ENCODE data around the gene SSTR3. TPM values are rescaled to one million over a fixed set of nuclear protein-coding genes. Genes with fewer than 3 reads are reported as not detected.

Gene SSTR3
- total RNA-seq, 2 donors from 2014 or later = not detected

DNA sequence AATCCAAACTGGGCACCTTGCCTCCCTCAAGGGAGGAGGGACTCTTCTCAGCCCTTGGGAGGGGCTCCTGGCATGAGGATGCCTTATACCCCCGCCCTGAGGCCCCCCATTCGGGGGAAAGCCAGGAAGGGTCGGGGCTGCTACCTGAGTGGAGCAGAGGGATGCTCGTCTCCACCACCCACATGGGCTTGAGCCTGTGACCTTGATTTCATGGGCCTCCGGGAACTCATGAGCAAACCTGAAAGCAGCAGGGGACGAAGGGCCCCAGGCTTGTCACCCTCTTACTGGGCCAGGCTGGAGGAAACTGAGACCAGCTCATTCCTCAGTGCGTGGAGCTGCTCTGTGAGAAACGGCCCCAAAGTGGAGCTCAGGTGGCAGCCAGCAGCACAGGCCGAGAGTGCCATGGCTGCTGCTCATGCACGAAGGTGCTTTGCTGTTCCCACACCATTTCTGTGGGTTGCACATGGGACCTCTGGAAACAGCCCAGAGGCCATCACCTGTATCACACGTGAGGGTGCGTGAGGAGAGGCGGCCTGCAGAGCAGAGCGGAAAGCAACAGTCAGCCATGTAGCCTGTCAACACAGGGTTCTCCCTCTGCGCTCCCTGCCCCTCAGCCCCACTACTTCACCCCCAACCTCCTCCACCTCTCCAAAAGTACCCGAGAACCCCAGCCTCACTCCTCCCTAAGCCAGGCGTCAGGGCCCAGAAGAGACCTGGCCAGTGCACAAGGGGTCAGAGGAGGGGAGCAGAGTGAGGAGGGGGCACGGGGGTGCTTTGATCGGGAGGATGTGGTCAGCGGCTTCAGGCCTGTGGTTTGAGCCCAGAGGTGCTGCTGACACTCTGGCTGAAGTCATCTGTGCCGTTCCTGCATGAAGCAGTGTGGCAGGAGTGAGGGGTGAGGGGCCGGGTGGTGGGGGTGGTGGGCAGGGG, 48.4 kb downstream of the SSTR3 start:
- intact Hi-C loops (cut with DNase I) = no loop called here
- no peak for DNase-seq (ENCODE audit: low spot score)

DNA sequence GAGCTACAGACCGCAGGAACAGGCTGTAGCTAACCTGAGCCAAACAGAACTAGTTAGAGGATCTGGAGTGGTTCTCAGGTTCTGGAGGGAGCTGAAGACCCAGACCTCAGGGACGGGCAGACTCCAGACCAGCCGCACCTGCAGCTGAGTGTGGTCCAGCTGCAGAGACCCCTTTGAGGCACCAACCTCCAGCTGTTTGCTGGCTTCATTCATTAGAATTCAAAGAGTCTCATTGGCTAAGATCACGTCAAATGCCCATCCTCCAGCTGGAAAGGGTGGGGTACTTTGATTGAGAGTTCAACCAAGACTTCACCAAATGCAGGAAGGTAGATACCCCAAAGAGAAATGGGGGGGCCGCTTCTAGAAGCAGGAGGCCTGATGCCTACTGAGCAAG, 49.2 kb downstream of the SSTR3 start:
- no peak for DNase-seq (ENCODE audit: low spot score)
- intact Hi-C loops (cut with DNase I) = no loop called here

DNA sequence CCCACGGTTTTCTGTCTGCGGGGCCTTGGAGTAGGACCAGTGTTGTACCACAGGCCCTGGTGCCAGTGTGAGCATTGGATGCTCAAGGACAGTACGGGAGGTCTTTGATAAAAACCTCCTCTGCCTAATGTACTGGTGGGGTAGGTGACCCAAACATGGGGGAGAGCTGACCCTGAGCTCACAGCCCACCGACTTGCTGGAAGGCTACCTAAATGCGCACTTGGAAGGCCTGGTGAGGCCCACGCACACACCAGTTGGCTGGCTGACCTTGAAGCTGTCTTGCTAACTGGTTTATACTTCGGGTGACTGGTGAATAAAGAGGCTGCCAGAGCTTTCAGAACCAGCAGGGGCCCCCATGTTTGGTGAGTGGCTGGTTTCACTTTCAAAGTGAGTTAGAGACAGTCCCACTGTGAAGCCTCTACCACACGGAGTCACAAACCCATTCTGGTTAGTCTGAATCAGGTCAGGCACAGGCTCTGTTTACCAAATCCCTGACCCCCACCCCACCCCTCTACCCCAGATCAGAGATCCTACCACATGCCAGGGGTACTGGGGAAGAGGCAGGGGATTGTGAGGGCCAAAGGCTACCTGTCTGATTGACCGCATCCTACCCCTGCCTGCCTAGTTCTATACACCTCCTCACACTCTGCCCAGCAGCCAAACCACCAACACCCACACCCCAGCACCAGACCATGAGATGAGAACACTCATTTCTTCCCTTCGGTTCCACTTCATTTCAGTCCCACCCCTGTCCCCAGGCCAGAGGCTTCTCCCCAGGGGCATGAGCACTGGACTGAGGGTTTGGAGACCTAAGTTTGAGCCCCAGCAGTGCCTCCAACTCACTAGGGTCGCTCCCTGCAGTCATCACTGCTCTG, 49.8 kb downstream of the SSTR3 start:
- no peak for DNase-seq (ENCODE audit: low spot score)
- intact Hi-C loops (cut with DNase I) = no loop called here

DNA sequence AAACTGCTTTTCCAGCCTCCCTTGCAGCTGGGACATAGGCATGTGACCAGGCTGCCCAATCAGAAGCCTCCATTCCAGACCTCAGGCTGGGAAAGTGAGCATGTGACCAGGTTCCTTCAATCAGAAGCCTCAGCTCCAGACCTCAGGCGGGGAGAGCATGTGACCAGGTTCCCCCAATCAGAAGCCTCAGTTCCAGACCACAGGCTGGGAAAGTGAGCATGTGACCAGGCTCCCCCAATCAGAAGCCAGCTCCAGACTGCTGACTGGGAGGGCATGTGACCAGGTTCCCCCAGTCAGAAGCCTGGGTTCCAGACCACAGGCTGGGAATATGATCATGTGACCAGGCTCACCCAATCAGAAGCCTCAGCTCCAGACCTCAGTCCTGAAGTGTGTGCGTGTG, 50.8 kb downstream of the SSTR3 start:
- no peak for DNase-seq (ENCODE audit: low spot score)
- intact Hi-C loops (cut with DNase I) = loop anchor here in 1 of 2 donors (2.0 kb wide), 1 partner anchor 415 kb away; no protein-coding TSS in a partner anchor

DNA sequence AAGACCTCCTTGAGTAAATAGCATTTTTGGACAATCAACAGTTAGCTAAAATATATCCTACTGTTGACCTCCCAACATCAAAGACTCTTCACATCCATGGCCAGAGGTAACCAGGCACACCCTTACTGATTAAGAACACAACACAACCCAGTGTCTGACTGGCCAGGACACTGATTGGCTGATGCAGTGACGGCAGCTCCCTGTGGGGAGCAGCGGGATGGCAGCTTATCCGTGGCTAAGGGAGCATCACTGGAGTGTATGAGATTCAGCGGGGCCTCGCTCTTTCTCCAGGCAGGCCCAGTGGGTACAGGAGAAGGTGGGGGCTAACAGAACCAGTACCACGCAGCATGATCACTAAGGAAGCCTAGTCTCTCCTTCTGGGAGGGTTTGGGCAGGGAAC, 52.2 kb downstream of the SSTR3 start:
- intact Hi-C loops (cut with DNase I) = loop anchor here in 1 of 2 donors (2.0 kb wide), 1 partner anchor 417 kb away; no protein-coding TSS in a partner anchor

DNA sequence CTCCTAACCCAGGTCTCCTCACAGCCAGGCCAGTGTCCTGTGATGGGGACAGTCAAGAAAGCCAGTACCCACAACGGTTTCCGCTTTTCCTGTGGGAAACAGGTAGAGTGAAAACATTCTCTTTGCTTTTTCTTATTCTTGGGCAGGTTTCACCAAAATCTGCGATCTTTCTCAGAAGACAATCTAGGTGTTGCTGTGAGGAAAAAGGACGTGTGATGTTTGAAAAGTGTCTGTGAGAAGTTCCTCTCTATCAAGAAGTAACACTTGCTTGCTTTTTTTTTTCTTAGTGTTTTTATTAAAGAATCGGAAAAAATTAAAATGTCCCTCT, 53.4 kb downstream of the SSTR3 start:
- intact Hi-C loops (cut with DNase I) = loop anchor here in 1 of 2 donors (10.0 kb wide), 1 partner anchor 64 kb away; no protein-coding TSS in a partner anchor
- no peak for DNase-seq (ENCODE audit: low spot score)

More for the DNA sequence above, 52.2 kb downstream of the SSTR3 start:
- DNase-seq (ENCODE audit: low spot score) = no peak

DNA sequence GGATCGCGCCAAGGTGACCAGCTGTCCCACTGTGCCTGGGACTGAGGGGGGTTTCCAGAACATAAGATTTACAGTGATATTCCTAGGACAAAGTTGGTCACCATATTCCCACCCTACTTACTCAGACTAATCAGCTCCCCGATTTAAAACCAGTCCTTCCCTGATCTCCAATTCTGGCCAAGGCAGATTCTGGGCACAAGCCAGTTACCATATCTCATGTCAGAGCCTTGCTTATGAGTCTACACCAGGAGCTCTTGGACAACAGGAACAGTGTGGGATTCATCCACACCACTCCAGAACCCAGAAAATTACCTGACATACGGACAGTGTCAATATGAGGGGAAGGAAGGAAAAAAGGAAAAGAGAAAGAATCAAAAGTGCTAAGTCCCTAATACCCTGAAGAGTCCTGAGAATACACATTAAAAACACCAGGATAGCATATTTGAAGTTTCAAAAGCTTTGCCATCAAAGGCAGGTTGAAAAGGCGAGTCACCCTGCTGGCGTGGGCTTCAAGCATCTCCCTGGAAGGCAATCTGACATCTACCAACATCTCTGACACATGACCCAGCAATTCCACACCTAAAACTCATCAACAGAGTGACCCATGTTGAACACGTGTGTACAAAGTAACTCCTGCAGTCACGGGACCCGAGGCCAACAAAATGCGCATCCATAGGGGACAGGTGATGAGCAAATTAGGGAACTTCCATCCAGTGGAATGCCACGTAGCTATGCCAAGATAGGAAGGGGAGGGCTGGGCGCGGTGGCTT, 54.6 kb downstream of the SSTR3 start:
- intact Hi-C loops (cut with DNase I) = loop anchor here in 1 of 2 donors (10.0 kb wide), 1 partner anchor 63 kb away; no protein-coding TSS in a partner anchor

DNA sequence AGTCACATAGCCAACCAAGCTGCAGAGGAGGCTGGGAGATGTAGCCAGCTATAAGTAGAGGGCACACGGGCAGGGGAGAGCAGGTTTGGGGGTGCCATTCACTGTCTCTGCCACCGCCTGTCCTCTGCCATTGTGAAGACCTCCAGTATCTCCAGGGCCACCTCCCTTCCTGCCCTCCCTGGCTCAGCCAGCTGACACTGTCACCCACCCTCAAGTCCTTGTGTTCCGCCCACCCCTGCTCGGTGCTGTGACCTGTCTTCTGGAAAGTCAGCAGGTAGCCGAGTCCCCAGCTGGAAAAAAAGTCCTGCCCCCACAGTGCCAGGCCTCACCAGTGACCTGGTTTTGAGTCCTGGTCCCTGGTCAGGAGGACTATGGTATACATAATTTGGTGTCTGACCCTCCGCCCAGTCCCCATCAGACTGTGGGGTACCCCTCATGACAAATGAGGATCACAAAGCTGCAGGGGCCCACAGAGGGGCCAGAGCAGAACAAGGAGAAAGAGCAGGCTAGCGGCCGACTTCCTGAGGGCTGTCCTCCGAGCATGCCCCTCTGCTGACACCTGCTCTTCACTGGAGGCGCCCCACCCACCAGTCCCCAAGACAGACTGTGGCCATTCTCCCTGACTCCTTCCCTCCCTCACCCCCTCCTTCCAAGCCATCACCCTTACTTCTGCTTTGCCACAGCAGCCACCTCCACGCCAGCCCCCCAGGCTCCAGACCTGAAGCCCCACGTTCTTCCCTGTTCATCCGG, 55.4 kb downstream of the SSTR3 start:
- intact Hi-C loops (cut with DNase I) = loop anchor here in 1 of 2 donors (10.0 kb wide), 1 partner anchor 62 kb away; no protein-coding TSS in a partner anchor
- DNase-seq (ENCODE audit: low spot score) = no peak

More for the DNA sequence above, 54.6 kb downstream of the SSTR3 start:
- DNase-seq (ENCODE audit: low spot score) = no peak

DNA sequence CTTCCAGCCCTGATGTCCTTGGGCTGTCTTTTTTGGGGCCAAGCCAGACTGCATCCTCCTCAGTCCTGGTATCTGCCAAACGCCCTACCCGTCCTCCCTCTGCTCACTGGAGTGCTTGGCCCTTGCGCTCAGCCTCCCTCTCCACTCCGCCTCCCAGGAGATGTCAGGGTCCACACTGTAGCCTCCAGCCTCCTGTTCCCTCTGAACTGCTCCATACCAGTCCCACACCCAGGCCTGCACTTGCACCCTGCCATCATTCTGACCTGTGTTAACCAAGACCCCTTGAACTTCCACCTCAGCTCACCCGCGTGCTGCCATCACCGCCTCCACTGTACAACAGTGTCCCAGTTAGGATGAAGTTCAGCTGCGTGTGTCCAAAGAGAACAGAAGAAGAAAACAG, 56.3 kb downstream of the SSTR3 start:
- no peak for DNase-seq (ENCODE audit: low spot score)
- intact Hi-C loops (cut with DNase I) = loop anchor here in 1 of 2 donors (10.0 kb wide), 1 partner anchor 61 kb away; no protein-coding TSS in a partner anchor

DNA sequence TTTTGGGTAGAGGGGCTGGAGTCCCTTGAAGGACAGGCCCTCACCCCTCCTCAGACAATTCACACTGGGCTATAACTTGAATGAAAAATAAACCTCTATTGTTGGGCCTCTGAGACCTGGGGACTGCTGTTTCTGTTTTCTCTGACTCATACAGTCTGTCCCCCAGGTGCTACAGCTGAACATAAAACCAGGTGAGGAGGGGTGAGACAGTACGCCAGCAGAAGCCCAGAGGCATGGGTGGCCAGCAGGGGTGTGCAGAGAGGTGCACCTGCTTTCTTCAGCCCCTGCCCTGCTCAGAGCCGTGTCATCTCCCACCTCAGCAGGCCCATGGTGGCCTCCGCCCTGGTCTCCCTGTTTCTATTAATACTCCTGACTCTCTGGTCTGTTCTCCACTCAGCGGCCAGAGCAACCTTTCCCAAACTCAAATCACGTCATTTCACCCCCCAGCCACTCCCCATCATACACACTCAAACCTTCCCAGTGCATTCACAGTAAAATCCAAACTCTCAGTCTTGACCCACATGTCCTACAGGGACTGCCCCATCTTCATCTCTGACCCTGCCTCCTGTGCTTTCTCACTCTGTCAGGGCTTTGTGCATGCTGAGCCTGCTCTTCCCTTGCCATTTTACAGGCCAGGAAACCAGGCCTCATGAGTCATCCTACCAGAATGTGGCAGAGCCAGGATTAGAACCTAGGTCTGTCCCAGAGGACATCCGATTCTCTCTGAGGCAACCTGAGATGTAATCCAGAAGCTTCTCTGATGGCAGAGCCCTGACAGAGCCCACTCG, 57.2 kb downstream of the SSTR3 start:
- DNase-seq (ENCODE audit: low spot score) = no peak
- intact Hi-C loops (cut with DNase I) = loop anchor here in 1 of 2 donors (10.0 kb wide), 1 partner anchor 60 kb away; no protein-coding TSS in a partner anchor

Other genes starting within 250 kb of the SSTR3 start
- 1 to 10 TPM; 8.9 to 9.3 TPM for gene TST, start 193.0 kb downstream of the SSTR3 start, total RNA-seq
- gene MPST, start 192.7 kb downstream of the SSTR3 start, total RNA-seq = 10 to 100 TPM; 19.7 to 21.0 TPM
- 10 to 100 TPM; 20.4 to 22.0 TPM for gene KCTD17, start 160.7 kb downstream of the SSTR3 start, total RNA-seq
- not detected for gene TMPRSS6, start 102.8 kb downstream of the SSTR3 start, total RNA-seq
- 1 to 10 TPM; 1.2 to 1.3 TPM for gene IL2RB, start 62.6 kb downstream of the SSTR3 start, total RNA-seq
- 1 to 10 TPM; 1.8 to 6.3 TPM for gene C1QTNF6, start 24.2 kb downstream of the SSTR3 start, total RNA-seq
- 10 to 100 TPM; 12.9 to 17.5 TPM for gene RAC2, start 31.8 kb upstream of the SSTR3 start, total RNA-seq
- 10 to 100 TPM; 20.7 to 31.7 TPM for gene CYTH4, start 70.0 kb upstream of the SSTR3 start, total RNA-seq
- under 1 TPM; 0.05 to 0.10 TPM for gene ELFN2, start 215.0 kb upstream of the SSTR3 start, total RNA-seq

Data from posterior vena cava (tissue), 2 donors.